Activated naive CD4-positive, alpha-beta T cell treated with anti-CD3 and anti-CD28 coated beads, Interleukin-2, amount 10 ng/mL, durations not matched to agents 7 days and 5 days (primary cell): ENCODE results near the gene PDPK1.
"Not testable (repeated sequence)": the region's sequence is repeated elsewhere in the genome, so short reads cannot be mapped to it uniquely, and the experiment has no call there.

Experiments used
- CTCF ChIA-PET: fragments of 350-600 bp; sonication (Branson Sonifier 250); formaldehyde crosslinking; loops from one replicate; lab custom pipeline; 2021; ENCODE audit warnings: antibody characterized with exemption; lab: Charles Lee
- DNase-seq: peaks from one replicate; pipeline ENCODE4 v3.0.0-alpha.2; 2020
- H3K27ac Mint-ChIP-seq: one replicate; pipeline ENCODE4 v1.8.0; 2021; ENCODE audit warnings: mild to moderate bottlenecking, moderate library complexity, mixed read lengths
- H3K27me3 Mint-ChIP-seq: one replicate; pipeline ENCODE4 v1.8.0; 2021; ENCODE audit warnings: mild to moderate bottlenecking, mixed read lengths
- H3K36me3 Mint-ChIP-seq: one replicate; pipeline ENCODE4 v1.8.0; 2021; ENCODE audit warnings: mixed read lengths
- H3K4me1 Mint-ChIP-seq: one replicate; pipeline ENCODE4 v1.8.0; 2021; ENCODE audit warnings: mixed read lengths
- H3K4me3 Mint-ChIP-seq: one replicate; pipeline ENCODE4 v1.8.0; 2021; ENCODE audit warnings: mild to moderate bottlenecking, moderate library complexity, mixed read lengths
- H3K9me3 Mint-ChIP-seq: one replicate; pipeline ENCODE4 v1.8.0; 2021; ENCODE audit warnings: mixed read lengths

PDPK1 gene

DNA sequence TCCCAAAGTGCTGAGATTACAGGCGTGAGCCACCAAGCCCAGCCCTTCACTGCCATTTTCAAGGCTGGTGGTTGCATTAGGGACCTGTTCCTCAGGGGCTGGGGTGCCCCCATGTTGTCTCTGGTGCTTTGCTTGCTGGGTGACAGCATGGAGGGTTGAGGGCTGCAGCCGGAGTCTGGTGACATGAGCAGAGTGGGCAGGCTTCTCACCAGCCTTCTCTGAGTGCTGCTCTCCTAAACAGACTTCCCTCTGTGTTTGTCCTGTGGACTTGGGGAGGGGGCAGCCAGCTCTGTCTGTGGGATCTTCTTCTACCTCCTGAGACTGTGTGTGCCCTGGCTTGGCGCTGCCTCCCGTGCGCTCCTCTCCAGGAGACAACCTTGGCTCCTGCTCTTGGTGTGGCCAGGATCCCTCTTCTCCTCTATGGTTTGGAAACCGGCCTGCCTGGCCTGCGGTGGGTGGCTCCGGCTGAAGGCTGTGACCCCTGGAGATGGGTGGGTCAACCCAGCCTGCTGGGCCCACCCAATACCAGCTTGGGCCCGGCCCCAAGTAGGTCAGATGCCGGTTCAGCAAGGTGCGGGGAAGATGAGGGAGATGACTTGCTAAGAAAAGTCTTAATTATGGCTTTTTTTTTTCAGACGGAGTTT, 72.1 kb downstream of the PDPK1 start:
- H3K4me1 Mint-ChIP-seq = peaks cover 14% of the 10 kb centered on the region
- H3K4me3 Mint-ChIP-seq = no peak overlapping the region
- no peak for DNase-seq
- H3K27ac Mint-ChIP-seq = no peak overlapping the region
- H3K27me3 Mint-ChIP-seq = no peaks in the 10 kb centered on the region
- peaks cover 12% of the 10 kb centered on the region for H3K36me3 Mint-ChIP-seq
- H3K9me3 Mint-ChIP-seq = no peaks in the 10 kb centered on the region
- CTCF ChIA-PET = no interaction called here

DNA sequence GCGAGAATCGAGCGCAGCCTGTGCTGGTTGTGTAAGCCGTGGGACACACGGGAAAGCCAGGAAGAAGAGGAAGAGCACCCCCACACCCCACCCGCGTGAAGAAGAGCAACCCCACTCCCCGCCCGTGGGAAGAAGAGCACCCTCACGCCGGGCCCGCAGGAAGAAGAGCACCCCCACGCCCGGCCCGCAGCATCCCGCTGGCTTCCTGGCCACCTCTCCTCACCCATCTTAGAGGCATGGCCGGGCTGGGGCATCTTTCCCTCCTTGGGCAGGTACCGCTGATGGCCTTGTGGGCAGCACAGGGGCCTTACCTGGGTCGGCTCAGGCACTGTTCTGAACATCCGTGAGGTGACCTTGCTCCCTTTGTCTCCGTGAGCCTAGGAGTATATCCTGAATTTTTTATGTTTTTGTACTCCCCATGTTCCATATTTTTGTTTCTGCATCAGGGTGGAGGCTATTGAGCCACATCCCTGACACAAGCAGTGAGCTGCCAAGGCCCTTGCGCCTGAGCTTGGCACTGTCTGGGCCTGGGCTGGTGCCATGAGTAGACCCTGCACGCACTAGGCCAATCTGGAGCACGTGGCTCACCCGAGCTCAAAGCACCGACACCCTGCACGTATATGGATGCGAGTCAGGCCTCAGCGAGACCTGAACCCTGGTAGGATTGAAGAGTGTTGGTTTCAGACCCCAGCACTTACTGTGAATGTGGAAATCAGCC, 73.1 kb downstream of the PDPK1 start:
- H3K36me3 Mint-ChIP-seq = peaks cover 10% of the 10 kb centered on the region
- CTCF ChIA-PET = no interaction called here
- no peaks in the 10 kb centered on the region for H3K9me3 Mint-ChIP-seq
- no peak overlapping the region for H3K27ac Mint-ChIP-seq
- no peak for DNase-seq
- H3K27me3 Mint-ChIP-seq = no peaks in the 10 kb centered on the region
- no peak overlapping the region for H3K4me3 Mint-ChIP-seq
- peaks cover 9% of the 10 kb centered on the region for H3K4me1 Mint-ChIP-seq

DNA sequence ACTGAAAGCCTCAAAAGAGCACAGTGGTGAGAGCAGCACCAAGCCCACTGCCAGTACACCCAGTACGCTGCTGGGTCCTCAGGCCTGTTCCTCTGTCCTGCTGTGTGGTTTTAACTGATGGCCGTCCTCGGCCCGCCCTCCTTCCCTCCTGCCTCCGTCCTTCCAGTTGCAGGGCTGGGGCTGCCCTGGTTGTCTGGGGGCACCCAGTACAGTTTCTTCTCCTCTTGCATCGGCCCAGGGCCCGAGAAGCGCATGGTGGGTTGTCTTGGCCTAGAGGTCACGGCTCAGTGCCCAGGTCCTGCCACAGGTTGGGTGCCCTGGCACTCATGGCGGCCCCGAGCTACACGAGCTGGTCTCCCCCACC, 73.7 kb downstream of the PDPK1 start:
- Mint-ChIP-seq H3K27ac (no peak overlapping the region), H3K4me3 (no peak overlapping the region), H3K4me1 (peaks cover 9% of the 10 kb centered on the region), H3K9me3 (no peaks in the 10 kb centered on the region), H3K27me3 (no peaks in the 10 kb centered on the region), H3K36me3 (peaks cover 10% of the 10 kb centered on the region)
- CTCF ChIA-PET = no interaction called here
- DNase-seq = no peak

DNA sequence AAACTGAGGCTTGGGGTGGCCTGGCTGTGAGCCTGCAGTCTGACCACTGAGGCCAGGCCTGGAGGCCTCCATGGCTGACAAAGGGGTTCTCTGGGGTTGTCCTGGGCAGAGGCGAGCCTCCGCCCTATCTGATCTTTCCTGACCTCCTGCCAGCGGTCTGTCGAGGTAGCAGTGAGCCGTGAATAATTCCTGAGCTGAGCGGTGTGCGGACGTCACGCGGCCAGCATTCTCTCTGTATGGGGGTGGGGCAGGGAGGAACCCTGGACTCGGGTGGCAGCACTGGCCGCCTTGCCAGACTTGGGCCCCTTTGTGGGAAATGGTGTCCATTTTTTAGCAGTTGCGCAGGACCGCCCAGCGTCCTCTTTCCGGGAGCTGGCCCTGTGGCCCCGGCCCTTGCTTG, 74.1 kb downstream of the PDPK1 start:
- H3K9me3 Mint-ChIP-seq, H3K4me1 Mint-ChIP-seq, H3K36me3 Mint-ChIP-seq, H3K27ac Mint-ChIP-seq, H3K27me3 Mint-ChIP-seq, H3K4me3 Mint-ChIP-seq, DNase-seq, CTCF ChIA-PET: not testable (repeated sequence)

DNA sequence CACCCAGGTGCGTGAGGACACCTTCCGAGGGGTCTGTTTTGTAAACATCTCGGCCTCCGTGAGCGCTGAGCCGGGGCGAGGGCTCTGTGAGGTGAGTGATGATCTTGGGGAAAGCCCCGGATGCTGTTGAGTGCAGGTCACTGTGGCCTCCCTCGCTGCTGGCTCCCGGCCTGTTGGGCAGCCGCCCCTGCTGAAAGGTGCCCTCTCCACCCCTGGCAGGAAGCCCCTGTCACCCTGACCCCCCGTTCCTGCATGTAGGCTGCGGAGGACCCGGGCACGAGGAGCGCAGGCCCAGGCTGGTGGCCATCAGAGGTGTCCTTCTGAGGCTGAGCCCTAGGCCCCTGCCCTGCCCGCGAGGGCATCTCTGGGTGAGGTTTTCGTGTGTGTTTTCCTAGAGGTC, 75.4 kb downstream of the PDPK1 start:
- H3K36me3 Mint-ChIP-seq, H3K9me3 Mint-ChIP-seq, H3K27me3 Mint-ChIP-seq, DNase-seq, H3K4me3 Mint-ChIP-seq, H3K4me1 Mint-ChIP-seq, CTCF ChIA-PET, H3K27ac Mint-ChIP-seq: not testable (repeated sequence)

DNA sequence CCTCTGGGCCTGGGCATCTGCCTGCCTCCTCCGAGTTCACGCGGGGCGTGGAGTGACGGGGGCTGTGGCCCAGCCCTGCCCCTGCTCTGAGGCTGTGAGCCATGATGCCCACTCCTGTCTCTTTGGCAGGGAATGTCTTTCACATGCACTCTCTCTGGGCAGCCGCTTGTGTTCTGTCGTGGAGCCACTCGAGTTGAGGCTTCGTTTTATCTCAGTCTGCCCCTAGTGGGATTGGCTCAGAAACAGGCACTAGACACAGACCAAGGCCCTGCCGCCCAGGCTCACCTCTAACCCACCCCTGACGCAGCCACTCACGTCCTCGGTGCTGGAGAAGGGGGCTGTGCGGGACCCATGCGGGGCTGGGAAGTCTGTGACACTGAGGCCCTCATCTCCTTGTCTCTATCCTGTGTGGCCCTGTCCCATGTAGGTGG, 77.0 kb downstream of the PDPK1 start:
- Mint-ChIP-seq H3K4me1 (no peaks in the 10 kb centered on the region), H3K4me3 (no peak overlapping the region)

DNA sequence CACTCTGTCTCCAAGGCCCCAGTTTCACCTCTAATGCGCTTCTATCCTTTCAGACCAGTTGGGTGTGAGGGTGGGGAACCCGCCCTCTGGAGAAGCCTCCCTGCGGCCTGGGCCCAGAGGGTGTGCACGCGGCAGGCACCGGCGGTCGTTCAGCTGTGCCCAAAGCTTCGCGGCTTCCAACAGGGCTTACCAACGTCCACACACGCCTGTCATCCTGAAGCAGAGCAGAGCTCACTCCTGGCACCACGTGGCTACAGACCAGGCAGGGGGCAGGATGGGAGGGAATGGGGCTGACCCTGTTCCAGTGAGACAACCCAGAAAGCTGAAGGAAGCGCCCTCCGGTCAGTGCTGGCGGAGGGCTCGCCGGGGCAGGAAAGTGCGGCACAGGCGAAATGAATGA, 81.1 kb downstream of the PDPK1 start:
- DNase-seq, CTCF ChIA-PET, H3K4me3 Mint-ChIP-seq, H3K36me3 Mint-ChIP-seq, H3K4me1 Mint-ChIP-seq, H3K9me3 Mint-ChIP-seq, H3K27ac Mint-ChIP-seq, H3K27me3 Mint-ChIP-seq: not testable (repeated sequence)

More for the DNA sequence above, 77.0 kb downstream of the PDPK1 start:
- H3K36me3 Mint-ChIP-seq = peaks cover 8% of the 10 kb centered on the region
- CTCF ChIA-PET = no interaction called here
- no peaks in the 10 kb centered on the region for H3K9me3 Mint-ChIP-seq
- no peak overlapping the region for H3K27ac Mint-ChIP-seq
- H3K27me3 Mint-ChIP-seq = no peaks in the 10 kb centered on the region
- no peak for DNase-seq

DNA sequence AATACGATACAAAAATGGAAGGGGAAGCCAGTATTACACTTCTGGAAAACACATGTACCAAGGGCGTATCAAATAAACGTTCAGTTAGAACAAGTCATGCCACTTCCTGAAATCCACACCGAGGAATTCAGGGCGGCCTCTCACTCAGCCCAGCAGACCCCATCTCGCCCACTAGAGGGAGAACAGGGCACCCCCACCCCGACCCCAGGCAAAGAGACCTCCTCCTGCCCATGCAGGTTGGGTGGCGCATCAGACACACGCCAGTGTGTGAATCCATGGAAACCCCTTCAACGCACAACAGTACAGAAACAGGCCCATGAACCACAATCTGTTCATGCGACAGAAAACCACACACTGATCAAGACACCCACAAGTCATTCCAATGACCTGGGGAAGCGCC, 81.8 kb downstream of the PDPK1 start:
- H3K27ac Mint-ChIP-seq, H3K36me3 Mint-ChIP-seq, DNase-seq, H3K27me3 Mint-ChIP-seq, H3K9me3 Mint-ChIP-seq, CTCF ChIA-PET, H3K4me3 Mint-ChIP-seq, H3K4me1 Mint-ChIP-seq: not testable (repeated sequence)

DNA sequence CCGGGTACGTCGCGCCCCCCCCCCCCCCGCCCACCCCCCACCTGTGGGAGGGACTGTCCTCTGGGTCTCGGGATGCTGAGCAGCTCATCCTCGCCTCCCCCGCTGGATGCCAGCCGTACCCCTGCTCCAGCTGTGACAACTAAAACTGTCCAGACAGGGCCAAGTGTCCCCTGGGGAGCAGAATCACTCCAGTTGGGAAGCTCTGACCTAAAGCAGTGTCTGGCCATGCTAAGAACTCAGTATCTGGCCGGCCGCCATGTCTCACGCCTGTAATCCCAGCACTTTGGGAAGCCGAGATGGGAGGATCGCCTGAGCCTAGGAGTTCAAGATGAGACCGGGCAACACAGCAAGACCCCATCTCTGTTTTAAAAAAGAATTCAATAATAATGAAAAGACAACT, 83.0 kb downstream of the PDPK1 start:
- H3K4me1 Mint-ChIP-seq, H3K4me3 Mint-ChIP-seq, H3K27me3 Mint-ChIP-seq, H3K36me3 Mint-ChIP-seq, H3K9me3 Mint-ChIP-seq, DNase-seq, CTCF ChIA-PET, H3K27ac Mint-ChIP-seq: not testable (repeated sequence)

DNA sequence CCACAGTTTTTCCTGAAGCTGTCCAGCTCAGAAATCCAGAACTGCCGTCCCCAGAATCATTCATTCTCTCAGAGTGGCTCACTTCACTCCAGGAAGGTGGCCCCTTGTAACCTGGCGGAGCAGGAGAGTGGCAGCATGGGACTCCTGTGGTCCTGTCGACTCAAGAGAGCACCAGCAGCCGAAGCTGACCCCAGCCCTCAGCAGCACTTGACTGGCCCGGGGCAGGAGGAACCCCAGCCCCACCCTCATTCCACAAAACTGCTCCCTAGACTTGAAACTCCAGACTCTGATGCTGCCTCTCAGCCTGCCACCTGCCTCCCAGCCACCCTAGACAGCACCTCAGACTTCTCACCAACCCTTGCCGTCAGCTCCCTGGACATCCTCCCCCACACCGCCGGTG, 83.6 kb downstream of the PDPK1 start:
- H3K36me3 Mint-ChIP-seq = not testable (repeated sequence)

DNA sequence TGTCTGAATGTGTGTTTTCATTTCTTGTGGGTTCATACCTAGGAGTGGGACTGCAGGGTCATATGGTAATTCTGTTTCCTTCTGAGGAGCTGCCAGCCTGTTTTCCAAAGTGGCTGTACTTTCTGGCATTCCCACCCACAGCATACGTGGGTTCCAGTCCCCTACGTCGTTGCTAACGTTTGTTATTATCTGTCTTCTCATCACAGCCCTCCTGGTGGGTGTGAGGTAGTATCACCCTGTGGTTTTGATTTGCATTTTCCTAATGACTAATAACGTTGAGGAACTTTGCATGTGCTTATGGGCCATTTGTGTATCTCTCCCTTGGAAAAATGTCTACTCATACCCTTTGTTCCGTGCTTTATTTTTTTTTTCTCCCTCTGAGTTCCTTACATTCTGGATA, 89.3 kb downstream of the PDPK1 start:
- CTCF ChIA-PET, DNase-seq, H3K27me3 Mint-ChIP-seq, H3K9me3 Mint-ChIP-seq, H3K4me1 Mint-ChIP-seq, H3K27ac Mint-ChIP-seq, H3K4me3 Mint-ChIP-seq, H3K36me3 Mint-ChIP-seq: not testable (repeated sequence)

More for the DNA sequence above, 83.6 kb downstream of the PDPK1 start:
- DNase-seq, H3K9me3 Mint-ChIP-seq, H3K27me3 Mint-ChIP-seq, H3K27ac Mint-ChIP-seq, CTCF ChIA-PET, H3K4me1 Mint-ChIP-seq, H3K4me3 Mint-ChIP-seq: not testable (repeated sequence)

DNA sequence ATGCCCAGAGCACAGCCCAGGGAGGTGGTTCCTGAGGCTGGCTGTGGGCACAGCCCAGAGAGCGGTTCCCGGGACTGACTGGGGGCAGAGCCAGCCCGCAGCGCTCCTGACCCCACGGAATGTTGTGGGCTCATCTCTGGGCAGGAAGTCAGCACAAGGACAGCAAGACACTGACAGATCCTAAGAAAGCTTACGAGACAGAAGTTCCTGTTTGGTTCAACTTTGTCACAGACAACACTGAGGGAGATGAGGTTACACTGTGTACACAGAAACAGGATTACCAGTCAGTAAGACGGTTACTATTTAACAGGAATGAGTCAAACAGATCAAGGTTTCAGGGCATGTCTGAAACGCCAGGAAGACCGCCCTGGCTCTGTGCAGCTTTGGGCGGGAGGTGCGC, 93.4 kb downstream of the PDPK1 start:
- H3K4me1 Mint-ChIP-seq, H3K36me3 Mint-ChIP-seq, H3K27ac Mint-ChIP-seq, DNase-seq, CTCF ChIA-PET, H3K27me3 Mint-ChIP-seq, H3K9me3 Mint-ChIP-seq, H3K4me3 Mint-ChIP-seq: not testable (repeated sequence)

DNA sequence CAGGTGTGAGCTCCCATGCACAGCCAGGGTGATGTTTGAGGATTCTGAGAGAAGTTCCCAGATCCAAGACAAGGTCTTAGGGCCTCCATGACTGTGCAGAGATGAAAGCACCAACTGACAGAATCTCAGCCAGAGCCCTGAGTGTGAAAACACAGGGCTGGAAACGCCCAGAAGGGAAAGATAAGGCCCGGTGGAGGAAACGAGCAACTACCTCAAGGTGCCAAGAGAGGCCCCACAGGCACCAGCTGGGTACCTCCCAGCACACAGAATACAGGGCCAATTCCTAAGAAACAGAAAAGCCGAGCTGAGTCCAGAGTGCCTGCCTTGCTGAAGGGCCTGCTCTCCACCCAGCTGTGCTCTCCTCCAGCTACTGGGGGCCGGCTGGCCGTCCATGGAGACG, 94.5 kb downstream of the PDPK1 start:
- H3K27ac Mint-ChIP-seq, H3K36me3 Mint-ChIP-seq, DNase-seq, H3K9me3 Mint-ChIP-seq, H3K4me3 Mint-ChIP-seq, H3K27me3 Mint-ChIP-seq, CTCF ChIA-PET, H3K4me1 Mint-ChIP-seq: not testable (repeated sequence)

DNA sequence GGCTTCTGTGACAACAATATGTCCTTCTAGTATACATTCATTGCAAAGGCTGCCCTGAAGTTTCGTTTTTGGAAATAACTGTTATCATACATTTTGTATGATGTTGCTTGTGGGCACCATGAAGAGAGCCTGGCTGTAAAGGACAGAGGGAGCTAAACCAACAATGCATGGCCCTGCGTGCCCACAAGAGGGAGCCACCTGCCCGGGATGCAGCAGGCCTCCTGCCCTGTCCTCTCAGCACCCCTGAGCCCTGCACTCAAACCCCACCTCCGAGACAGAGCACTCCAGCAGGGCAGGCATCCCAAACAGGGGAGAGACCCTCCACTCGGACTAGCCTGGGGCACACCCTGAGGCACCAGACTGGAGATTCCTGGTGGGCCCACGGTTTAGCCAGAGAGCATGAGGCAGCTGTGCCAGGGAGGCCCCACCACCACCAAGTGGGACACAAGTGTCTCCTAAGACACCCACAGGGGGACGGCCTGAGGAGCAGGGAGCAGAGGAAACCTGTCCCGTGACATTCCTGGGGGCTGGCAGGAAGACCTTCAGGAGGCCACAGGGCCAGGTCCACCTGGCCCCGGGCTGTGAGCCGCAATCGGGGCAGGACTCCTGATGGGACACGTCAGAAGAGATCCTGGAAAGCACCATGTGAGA, 101.4 kb downstream of the PDPK1 start:
- H3K9me3 Mint-ChIP-seq, H3K36me3 Mint-ChIP-seq, H3K4me3 Mint-ChIP-seq, H3K27ac Mint-ChIP-seq, H3K4me1 Mint-ChIP-seq, CTCF ChIA-PET, H3K27me3 Mint-ChIP-seq: not testable (repeated sequence)
- DNase-seq = peak; percentile 77

DNA sequence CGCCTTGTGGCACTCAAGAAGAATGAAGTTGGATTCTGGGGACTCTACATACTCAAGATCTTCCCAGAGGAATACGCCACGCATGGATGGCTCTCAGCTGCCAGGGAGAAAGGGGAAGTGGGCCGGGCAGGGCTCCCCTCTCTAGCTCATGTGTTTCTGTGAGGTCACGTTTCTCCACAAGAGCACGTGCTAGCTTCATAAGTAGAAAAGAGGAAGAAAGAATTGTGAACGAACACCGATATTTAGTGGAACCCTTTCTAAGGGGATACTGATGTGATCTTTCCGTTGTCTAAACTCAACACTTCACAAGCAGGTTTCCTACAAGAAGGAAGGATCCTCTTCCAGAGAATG, 101.9 kb downstream of the PDPK1 start:
- H3K27ac Mint-ChIP-seq, CTCF ChIA-PET, H3K36me3 Mint-ChIP-seq, H3K4me1 Mint-ChIP-seq, H3K27me3 Mint-ChIP-seq, H3K9me3 Mint-ChIP-seq, H3K4me3 Mint-ChIP-seq, DNase-seq: not testable (repeated sequence)
